ENCODE measurements around the gene GALNT17. TPM values are rescaled to one million over a fixed set of nuclear protein-coding genes. Genes with fewer than 3 reads are reported as not detected.
"Not testable (repeated sequence)": the region's sequence is repeated elsewhere in the genome, so short reads cannot be mapped to it uniquely, and the experiment has no call there.

GALNT17 gene
- total RNA-seq, 2 experiments from 2014 or later: not detected

DNA sequence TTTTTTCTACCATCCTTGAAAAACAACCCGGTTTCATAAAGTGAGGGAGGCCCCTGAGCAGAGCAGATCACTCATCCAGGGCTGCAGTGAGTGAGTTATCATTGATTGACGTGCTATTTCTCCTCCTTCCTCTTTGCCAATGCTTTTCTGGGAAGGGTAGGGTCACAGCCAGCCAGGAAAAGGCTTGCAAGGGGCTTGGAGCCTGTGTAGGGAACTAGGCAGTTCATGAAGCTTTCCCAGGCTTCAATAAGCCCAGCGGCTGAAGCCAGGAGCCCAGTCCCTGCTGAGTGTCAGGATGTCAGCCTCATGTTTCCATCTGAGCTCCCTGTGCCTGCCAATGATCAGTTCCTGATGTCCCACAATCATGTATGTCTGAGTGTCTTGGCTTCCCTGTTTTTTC, 584.7 kb downstream of the GALNT17 start:
- Mint-ChIP-seq H3K36me3 (no peaks in the 10 kb centered on the region), H3K27me3 (no peaks in the 10 kb centered on the region), H3K4me3 (no peak overlapping the region), H3K9me3 (peaks cover 4% of the 10 kb centered on the region), H3K4me1 (ENCODE audit: low read depth) (no peaks in the 10 kb centered on the region), H3K27ac (no peak overlapping the region)
- CTCF ChIA-PET: no interaction called here
- intact Hi-C loops (cut with micrococcal nuclease): no loop called here
- DNase-seq: no peak
- POLR2A ChIA-PET: no interaction called here

DNA sequence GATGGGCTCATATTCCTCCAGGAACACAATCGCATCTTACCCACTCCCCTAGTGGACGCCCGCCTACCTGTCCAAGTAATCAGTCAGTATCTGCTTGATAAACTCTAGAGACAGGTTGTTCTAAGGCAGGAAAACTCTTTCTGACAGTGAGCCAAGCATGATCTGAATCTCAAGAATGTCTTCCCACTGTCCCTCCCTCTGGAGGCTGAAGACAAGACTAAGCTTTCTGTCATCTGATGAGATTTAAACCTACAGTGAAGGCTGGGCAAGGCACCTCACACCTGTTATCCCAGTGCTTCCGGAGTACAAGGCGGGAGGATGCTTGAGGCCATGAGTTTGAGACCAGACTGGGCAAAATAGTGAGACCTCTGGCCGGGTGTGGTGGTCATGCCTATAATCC, 586.6 kb downstream of the GALNT17 start:
- no peaks in the 10 kb centered on the region for H3K27me3 Mint-ChIP-seq

DNA sequence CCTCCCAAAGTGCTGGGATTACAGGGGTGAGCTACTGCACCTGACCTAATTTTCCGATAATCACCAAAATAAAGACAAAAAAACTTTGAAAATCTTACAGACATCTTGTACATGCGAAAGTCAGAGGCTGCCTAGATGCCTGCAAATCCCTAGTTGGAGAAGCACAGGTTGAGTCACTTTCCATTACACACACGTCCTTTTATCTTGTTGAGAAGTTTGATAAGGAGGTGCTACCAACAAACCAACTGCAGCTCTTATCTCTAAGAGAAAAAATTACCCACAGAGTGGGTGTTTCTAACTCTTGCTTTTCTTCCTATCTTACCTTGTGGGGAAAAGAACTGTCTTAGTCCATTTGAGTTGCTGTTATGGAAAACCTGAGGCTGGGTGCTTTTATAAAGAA, 589.8 kb downstream of the GALNT17 start:
- intact Hi-C loops (cut with micrococcal nuclease): no loop called here
- H3K4me3 Mint-ChIP-seq: no peak overlapping the region
- POLR2A ChIA-PET: no interaction called here
- DNase-seq: no peak
- no peaks in the 10 kb centered on the region for H3K4me1 Mint-ChIP-seq (ENCODE audit: low read depth)
- H3K27ac Mint-ChIP-seq: no peak overlapping the region
- H3K9me3 Mint-ChIP-seq: peaks cover 6% of the 10 kb centered on the region
- CTCF ChIA-PET: no interaction called here
- H3K27me3 Mint-ChIP-seq: no peaks in the 10 kb centered on the region
- no peaks in the 10 kb centered on the region for H3K36me3 Mint-ChIP-seq

More for the DNA sequence above, 586.6 kb downstream of the GALNT17 start:
- ChIA-PET CTCF (no interaction called here), POLR2A (no interaction called here)
- no peak for DNase-seq
- Mint-ChIP-seq H3K4me1 (ENCODE audit: low read depth) (no peaks in the 10 kb centered on the region), H3K27ac (no peak overlapping the region), H3K4me3 (no peak overlapping the region), H3K9me3 (peaks cover 2% of the 10 kb centered on the region), H3K36me3 (no peaks in the 10 kb centered on the region)
- intact Hi-C loops (cut with micrococcal nuclease): no loop called here

DNA sequence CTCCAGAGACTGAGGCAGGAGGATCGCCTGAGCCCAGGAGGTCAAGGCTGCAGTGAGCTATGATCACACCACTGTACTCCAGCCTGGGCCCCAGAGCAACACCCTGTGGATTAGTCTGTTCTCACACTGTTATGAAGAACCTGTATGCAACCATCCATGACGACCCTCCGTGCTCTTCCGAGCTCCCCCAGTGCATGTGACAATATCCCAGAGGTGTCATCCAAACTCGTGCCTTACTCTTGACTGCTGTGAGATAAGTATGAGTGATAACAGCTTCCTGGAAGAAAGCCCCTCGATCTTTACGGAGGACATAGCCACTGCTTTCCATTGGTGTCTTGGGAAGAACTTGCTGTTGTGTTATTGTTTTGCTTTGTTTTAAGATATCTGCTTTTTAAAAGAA, 591.9 kb downstream of the GALNT17 start:
- Mint-ChIP-seq H3K4me3 (no peak overlapping the region), H3K36me3 (no peaks in the 10 kb centered on the region), H3K9me3 (peaks cover 9% of the 10 kb centered on the region), H3K4me1 (ENCODE audit: low read depth) (no peaks in the 10 kb centered on the region), H3K27me3 (no peaks in the 10 kb centered on the region), H3K27ac (no peak overlapping the region)
- intact Hi-C loops (cut with micrococcal nuclease): no loop called here
- POLR2A ChIA-PET: no interaction called here
- CTCF ChIA-PET: no interaction called here
- no peak for DNase-seq

DNA sequence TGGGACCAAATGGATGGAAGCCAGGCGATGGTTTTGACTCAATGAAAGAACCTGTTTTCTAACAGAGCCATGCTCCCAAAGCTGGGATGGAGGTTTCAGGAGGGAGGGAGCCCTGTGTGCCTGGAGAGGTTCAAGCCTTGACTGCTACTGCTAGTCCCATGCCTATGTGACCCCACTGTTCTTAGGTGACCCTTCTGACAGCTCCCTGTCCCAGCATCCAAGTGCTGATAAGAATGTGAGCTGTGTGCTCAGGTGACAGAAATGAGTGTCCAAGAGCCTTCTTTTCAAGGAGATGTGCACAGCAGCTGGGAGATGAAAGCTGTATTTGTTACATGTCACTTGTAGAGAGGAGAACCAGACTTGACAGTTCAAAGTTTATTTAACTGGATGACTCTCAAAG, 595.4 kb downstream of the GALNT17 start:
- DNase-seq: no peak
- intact Hi-C loops (cut with micrococcal nuclease): no loop called here
- no peak overlapping the region for H3K4me3 Mint-ChIP-seq
- peaks cover 7% of the 10 kb centered on the region for H3K9me3 Mint-ChIP-seq
- no peaks in the 10 kb centered on the region for H3K4me1 Mint-ChIP-seq (ENCODE audit: low read depth)
- no peaks in the 10 kb centered on the region for H3K36me3 Mint-ChIP-seq
- ChIA-PET CTCF (no interaction called here), POLR2A (no interaction called here)
- no peaks in the 10 kb centered on the region for H3K27me3 Mint-ChIP-seq
- no peak overlapping the region for H3K27ac Mint-ChIP-seq

DNA sequence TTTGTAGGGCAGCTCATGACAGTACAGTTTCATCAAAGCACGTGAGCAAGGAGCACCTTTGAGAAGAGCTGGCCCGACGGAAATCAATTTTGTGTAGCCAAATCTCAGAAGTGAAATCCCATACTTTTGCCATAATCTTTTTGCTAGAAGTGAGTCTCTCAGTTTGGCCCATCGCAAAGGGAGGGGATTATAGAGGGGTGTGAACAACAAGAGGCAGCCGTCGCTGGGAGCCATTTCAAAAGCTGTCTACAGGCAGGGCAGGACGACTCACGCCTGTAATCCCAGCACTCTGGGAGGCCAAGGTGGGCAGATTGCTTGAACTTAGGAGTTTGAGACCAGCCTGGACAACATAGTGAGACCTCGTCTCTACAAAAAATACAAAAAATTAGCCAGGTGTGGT, 599.8 kb downstream of the GALNT17 start:
- Mint-ChIP-seq H3K9me3 (peaks cover 3% of the 10 kb centered on the region), H3K36me3 (no peaks in the 10 kb centered on the region), H3K4me3 (no peak overlapping the region), H3K4me1 (ENCODE audit: low read depth) (no peaks in the 10 kb centered on the region), H3K27me3 (peaks cover 2% of the 10 kb centered on the region), H3K27ac (no peak overlapping the region)
- CTCF ChIA-PET: interaction anchor here (1.0 kb wide), 1 partner anchor 902 kb away, joined by 5 read pairs; no protein-coding TSS in a partner anchor
- no peak for DNase-seq
- POLR2A ChIA-PET: no interaction called here
- intact Hi-C loops (cut with micrococcal nuclease): no loop called here

DNA sequence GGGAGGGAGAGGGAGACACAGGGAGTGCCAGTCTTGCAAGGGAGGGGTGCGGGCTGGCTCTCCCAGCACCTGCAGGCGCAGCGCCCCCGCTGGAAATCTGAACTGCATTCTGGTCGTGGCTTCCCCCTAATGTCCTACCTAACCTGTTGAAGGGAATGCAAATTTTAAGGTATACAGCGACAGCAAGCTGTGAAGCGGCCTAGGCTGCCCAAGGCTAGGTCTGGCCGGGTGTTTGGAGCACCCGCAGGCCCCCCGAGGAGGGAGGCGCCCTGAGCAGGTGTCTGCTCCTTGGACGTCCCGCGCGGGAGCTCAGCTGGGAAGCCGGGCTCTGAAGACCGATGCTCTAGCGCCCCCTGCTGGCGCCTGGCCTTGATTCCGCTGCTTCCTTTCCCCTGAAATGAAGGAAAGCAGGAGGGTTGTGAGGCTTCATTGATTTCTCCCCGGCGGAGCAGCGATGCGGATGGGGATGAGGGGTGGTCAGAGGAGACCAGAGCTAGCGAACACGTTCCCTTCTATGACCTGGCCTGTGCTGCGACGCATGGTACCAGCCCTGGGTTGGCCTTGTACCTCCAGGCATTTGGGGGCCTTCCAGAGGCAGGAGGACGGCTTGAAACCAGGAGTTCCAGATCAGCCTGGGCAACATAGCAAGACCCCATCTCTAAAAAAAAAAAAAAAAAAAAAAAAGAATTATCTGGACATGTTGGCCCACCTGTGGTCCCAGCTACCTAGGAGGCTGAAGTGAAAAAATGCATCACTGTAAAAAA, 601.3 kb downstream of the GALNT17 start:
- peak; percentile 73 for DNase-seq
- no peaks in the 10 kb centered on the region for H3K4me1 Mint-ChIP-seq (ENCODE audit: low read depth)
- no peak overlapping the region for H3K27ac Mint-ChIP-seq
- CTCF ChIA-PET: interaction anchor here (0.6 to 2.5 kb wide), 10 partner anchors 8 to 1019 kb away, joined by 3 to 21 read pairs (median 4); no protein-coding TSS in a partner anchor
- POLR2A ChIA-PET: no interaction called here
- no peak overlapping the region for H3K4me3 Mint-ChIP-seq
- no peaks in the 10 kb centered on the region for H3K9me3 Mint-ChIP-seq
- intact Hi-C loops (cut with micrococcal nuclease): loop anchor here (1.0 kb wide), 1 partner anchor 876 kb away; no protein-coding TSS in a partner anchor
- no peaks in the 10 kb centered on the region for H3K36me3 Mint-ChIP-seq
- peaks cover 2% of the 10 kb centered on the region for H3K27me3 Mint-ChIP-seq

DNA sequence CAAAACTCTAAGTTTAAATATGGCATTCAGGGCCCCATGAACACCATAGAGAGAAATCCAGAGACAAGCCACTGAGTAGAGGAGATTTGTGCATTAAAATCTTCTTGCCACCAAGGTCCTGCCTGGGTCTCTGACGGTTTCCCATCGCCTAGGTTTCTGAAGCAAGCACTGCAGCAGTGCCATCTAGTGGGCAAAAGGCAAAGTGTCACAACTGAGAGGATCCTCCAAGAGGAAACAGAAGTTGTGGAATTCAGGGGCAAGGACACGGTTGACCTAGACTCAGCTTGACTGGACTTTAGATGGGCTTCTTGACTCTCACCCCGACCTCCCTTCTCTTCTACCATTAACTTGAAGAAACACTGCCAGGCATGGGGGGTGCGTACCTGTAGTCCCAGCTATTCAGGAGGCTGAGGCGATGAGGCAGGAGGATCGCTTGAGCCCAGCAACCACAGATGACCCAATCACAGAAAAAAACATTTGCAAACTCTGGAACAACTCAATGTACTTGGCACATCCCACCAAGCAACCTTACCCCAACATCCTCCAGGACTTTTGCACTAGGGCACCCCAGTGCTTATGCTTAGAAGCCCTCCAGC, 604.1 kb downstream of the GALNT17 start:
- Mint-ChIP-seq H3K4me3 (no peak overlapping the region), H3K4me1 (ENCODE audit: low read depth) (no peaks in the 10 kb centered on the region), H3K27me3 (peaks cover 2% of the 10 kb centered on the region), H3K9me3 (no peaks in the 10 kb centered on the region), H3K36me3 (no peaks in the 10 kb centered on the region), H3K27ac (no peak overlapping the region)
- intact Hi-C loops (cut with micrococcal nuclease): loop anchor here (1.0 kb wide), 1 partner anchor 907 kb away; no protein-coding TSS in a partner anchor
- ChIA-PET CTCF (interaction anchor here (0.9 to 1.7 kb wide), 2 partner anchors 878 to 879 kb away, joined by 3 to 4 read pairs; no protein-coding TSS in a partner anchor), POLR2A (no interaction called here)
- DNase-seq: peak; percentile 53

DNA sequence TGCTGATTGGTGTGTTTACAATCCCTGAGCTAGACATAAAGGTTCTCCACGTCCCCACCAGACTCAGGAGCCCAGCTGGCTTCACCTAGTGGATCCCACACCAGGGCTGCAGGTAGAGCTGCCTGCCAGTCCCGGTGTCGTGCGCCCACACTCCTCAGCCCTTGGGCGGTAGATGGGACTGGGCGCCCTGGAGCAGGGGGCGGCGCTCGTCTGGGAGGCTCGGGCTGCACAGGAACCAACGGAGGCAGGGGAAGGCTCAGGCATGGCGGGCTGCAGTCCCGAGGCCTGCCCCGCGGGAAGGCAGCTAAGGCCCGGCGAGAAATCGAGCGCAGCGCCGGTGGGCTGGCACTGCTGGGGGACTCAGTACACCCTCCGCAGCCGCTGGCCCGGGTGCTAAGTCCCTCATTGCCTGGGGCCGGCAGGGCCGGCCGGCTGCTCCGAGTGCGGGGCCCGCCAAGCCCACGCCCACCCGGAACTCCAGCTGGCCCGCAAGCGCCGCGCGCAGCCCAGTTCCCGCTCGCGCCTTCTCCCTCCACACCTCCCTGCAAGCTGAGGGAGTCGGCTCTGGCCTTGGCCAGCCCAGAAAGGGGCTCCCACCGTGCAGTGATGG, 606.1 kb downstream of the GALNT17 start:
- H3K27me3 Mint-ChIP-seq; H3K4me1 Mint-ChIP-seq (ENCODE audit: low read depth); CTCF ChIA-PET; H3K36me3 Mint-ChIP-seq; DNase-seq; H3K27ac Mint-ChIP-seq; intact Hi-C loops (cut with micrococcal nuclease); H3K9me3 Mint-ChIP-seq; H3K4me3 Mint-ChIP-seq; POLR2A ChIA-PET: not testable (repeated sequence)

DNA sequence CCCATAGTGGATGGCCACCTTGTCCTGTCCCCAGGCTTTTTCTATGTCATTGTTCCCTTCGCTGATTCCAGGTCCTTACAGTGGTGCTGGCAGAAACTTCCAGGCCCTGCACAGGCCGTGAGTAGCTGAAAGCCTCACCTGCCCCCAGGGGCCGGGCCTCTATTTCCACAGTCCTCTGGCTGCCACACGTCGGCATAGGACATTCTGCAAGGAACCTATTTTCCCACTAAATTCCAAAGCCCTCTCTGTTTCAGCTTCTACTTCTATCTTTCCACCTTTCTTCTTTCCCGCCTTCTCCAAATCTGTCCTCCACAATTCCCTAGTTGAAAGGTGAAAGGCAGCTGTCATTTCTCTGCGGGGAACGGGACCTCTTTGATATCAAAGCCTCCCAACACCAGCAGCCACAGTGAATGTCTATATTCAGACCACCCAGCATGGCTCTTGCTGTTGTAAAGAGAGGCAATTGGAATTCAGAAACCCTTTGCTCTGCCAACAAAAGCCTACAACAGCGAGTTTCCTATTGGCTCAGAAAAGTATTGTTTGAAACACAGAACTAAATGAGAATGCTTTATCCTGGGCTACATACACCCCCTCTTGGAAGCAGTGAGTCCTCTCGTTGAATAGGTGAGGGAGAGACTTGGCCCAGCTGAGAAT, 607.7 kb downstream of the GALNT17 start:
- Mint-ChIP-seq H3K27ac (no peak overlapping the region), H3K9me3 (no peaks in the 10 kb centered on the region), H3K4me3 (no peak overlapping the region), H3K36me3 (no peaks in the 10 kb centered on the region), H3K27me3 (no peaks in the 10 kb centered on the region), H3K4me1 (ENCODE audit: low read depth) (no peaks in the 10 kb centered on the region)
- intact Hi-C loops (cut with micrococcal nuclease): no loop called here
- ChIA-PET CTCF (no interaction called here), POLR2A (no interaction called here)
- no peak for DNase-seq

DNA sequence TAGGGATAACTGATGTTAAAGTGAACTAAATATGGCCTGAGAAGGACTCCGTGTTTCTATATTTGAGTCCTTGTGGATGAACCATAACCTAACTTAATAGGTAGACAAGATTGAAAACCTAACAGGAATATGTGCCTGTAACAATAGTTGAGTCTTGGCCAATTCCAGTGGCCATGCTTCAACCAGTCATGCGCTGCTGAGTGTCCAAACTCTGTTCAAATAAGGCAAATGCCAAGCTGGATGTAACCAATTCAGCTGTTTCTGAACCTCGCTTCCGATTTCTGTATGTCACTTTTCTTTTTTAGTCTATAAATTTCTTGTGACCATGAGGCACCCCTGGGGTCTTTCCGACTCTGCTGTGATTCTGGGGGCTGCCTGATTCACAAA, 608.2 kb downstream of the GALNT17 start:
- ChIA-PET POLR2A (no interaction called here), CTCF (no interaction called here)
- intact Hi-C loops (cut with micrococcal nuclease): no loop called here
- no peak overlapping the region for H3K27ac Mint-ChIP-seq
- no peak for DNase-seq
- H3K27me3 Mint-ChIP-seq: no peaks in the 10 kb centered on the region
- H3K4me1 Mint-ChIP-seq (ENCODE audit: low read depth): no peaks in the 10 kb centered on the region
- no peaks in the 10 kb centered on the region for H3K9me3 Mint-ChIP-seq
- H3K4me3 Mint-ChIP-seq: no peak overlapping the region
- H3K36me3 Mint-ChIP-seq: no peaks in the 10 kb centered on the region

DNA sequence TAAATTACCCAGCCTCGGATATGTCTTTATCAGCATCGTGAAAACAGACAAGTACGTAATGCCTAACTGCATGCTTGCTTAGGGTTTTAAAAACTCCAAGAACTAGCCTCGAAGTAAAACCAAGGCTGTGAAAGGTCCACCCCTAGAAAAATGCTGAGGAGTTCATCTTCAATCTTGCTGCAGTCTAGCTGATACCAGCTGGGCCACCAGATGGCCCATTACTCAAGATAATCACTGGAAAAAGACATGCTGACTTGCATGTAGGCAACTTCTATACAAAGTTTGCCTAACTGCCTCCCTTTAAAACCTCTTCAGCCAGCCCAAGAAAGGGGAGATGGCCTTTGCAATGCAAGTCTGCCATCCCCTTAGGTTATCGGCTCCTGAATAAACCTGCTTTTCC, 614.1 kb downstream of the GALNT17 start:
- ChIA-PET POLR2A (no interaction called here), CTCF (no interaction called here)
- Mint-ChIP-seq H3K36me3 (no peaks in the 10 kb centered on the region), H3K4me1 (ENCODE audit: low read depth) (no peaks in the 10 kb centered on the region), H3K4me3 (no peak overlapping the region), H3K27ac (no peak overlapping the region), H3K9me3 (no peaks in the 10 kb centered on the region), H3K27me3 (no peaks in the 10 kb centered on the region)
- no peak for DNase-seq
- intact Hi-C loops (cut with micrococcal nuclease): no loop called here
